ENCODE results near the gene PEPD. TPM values are rescaled to one million over a fixed set of nuclear protein-coding genes. Genes with fewer than 3 reads are reported as not detected.

Gene PEPD
- total and polyA plus RNA-seq, 10 of the 15 experiments (the other 5 are each of a cell fraction or from before 2014, with no cell fraction given): 1.4 to 52.0 (median 20.2) TPM

DNA sequence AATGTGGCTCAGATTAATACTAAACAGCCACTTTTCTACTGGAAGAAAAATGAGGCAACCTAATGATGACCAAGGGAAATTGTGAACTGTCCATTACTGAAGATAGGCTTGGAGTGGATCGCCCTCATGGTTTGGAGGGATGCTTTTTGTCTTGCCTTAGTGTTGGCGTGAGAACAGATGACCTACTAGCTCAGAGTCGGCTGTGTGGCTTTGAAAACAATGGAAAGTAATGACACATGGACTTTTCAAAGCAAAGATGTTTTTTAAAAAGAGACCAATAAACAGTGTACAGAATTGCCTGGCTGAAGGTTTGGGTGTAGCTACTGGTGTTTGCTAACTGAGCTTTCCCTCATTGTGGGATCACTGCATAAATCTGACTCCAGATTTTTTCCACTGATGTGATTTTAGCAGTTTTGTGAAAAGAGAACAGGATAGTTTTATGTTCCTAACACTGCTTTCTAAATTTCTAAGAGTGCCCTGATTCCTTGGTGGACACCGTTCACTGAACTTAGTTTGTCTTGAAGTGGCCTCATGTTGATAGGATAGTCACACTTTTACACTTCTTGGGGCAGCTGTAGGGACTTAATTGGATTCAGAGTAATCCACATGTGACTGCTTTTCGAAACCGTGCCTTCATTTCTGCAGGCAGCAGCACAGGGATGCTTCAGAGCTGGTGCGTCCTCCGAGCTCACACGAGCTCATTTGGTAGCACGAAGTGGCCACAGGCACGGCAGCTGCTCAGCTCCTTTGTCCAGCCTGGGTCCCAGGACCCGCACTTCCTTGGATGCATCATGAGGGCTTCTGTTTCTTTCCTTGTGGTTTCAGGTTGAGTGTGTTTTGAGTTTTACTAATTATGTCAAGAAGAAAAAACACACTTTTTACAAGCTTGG is 143.8 kb downstream of the PEPD start:
- ATAC-seq: no peak
- RAD21 ChIA-PET (ENCODE audit: unreplicated experiment): no interaction called here
- SMC1A ChIA-PET (ENCODE audit: uncharacterized antibody, unreplicated experiment): interaction anchor here (0.6 to 1.2 kb wide), 2 partner anchors 8 to 304 kb away, joined by 3 read pairs; no protein-coding TSS in a partner anchor
- Histone ChIP-seq H2AFZ (ENCODE audit: control insufficient read depth, low read depth, low read length) (no peak overlapping the region), H3K4me3 (no peak overlapping the region), H3K36me3 (ENCODE audit: control insufficient read depth in 2 of 2, insufficient read depth in 2 of 2, low read length in 1 of 2) (peaks cover 7 to 10% of the 10 kb centered on the region in 2 experiments; a peak in 3 of 4 replicates), H3K27me3 (replicated peaks in 1 of 2; ENCODE audit: control insufficient read depth in 2 of 2, insufficient read depth in 2 of 2, low read length in 1 of 2) (no peaks in the 10 kb centered on the region), H3K9ac (ENCODE audit: control insufficient read depth, insufficient read depth, low read length) (no peak overlapping the region), H3K27ac (ENCODE audit: control insufficient read depth, insufficient read depth) (no peak overlapping the region), H4K20me1 (ENCODE audit: control insufficient read depth, insufficient read depth) (peaks cover 12% of the 10 kb centered on the region; the same call in 1 of the 2 replicates), H3K4me2 (ENCODE audit: control insufficient read depth, insufficient read depth) (no peak overlapping the region), H3K9me3 (replicated peaks; ENCODE audit: control insufficient read depth, insufficient read depth, low read length) (no peaks in the 10 kb centered on the region), H3K4me1 (ENCODE audit: control insufficient read depth, insufficient read depth, low read length) (no peaks in the 10 kb centered on the region; the same call in 1 of the 2 replicates), H3K79me2 (ENCODE audit: control insufficient read depth, insufficient read depth, low read length) (peaks cover 59% of the 10 kb centered on the region)
- CTCF ChIA-PET: interaction anchor here (0.6 to 1.3 kb wide), 4 partner anchors 26 to 142 kb away, joined by 3 to 5 read pairs (median 4); no protein-coding TSS in a partner anchor
- TF ChIP-seq POLR2AphosphoS2 (IDR thresholded peaks at IDR 0.05; ENCODE audit: low read depth, low read length) (no peak), BMI1 (IDR thresholded peaks at IDR 0.05; ENCODE audit: borderline replicate concordance) (no peak), PAX5 (IDR thresholded peaks at IDR 0.05; ENCODE audit: borderline replicate concordance, low read depth, low read length) (no peak), KLF5 (IDR thresholded peaks at IDR 0.05; ENCODE audit: partially characterized antibody) (no peak), ZSCAN29 (IDR thresholded peaks at IDR 0.05) (no peak), SMARCA5 (IDR thresholded peaks at IDR 0.05) (no peak), LARP7 (IDR thresholded peaks at IDR 0.05) (no peak), YY1 (IDR thresholded peaks at IDR 0.05; ENCODE audit: low read depth, low read length) (no peak), POLR2AphosphoS5 (IDR thresholded peaks at IDR 0.05; ENCODE audit: low read length) (no peak), NFXL1 (IDR thresholded peaks at IDR 0.05; ENCODE audit: borderline replicate concordance) (no peak)
- TF ChIP-seq, protein P1, sequence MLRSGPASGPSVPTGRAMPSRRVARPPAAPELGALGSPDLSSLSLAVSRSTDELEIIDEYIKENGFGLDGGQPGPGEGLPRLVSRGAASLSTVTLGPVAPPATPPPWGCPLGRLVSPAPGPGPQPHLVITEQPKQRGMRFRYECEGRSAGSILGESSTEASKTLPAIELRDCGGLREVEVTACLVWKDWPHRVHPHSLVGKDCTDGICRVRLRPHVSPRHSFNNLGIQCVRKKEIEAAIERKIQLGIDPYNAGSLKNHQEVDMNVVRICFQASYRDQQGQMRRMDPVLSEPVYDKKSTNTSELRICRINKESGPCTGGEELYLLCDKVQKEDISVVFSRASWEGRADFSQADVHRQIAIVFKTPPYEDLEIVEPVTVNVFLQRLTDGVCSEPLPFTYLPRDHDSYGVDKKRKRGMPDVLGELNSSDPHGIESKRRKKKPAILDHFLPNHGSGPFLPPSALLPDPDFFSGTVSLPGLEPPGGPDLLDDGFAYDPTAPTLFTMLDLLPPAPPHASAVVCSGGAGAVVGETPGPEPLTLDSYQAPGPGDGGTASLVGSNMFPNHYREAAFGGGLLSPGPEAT (IDR thresholded peaks at IDR 0.05; ENCODE audit: low read depth): no peak
- TF ChIP-seq, protein P2, sequence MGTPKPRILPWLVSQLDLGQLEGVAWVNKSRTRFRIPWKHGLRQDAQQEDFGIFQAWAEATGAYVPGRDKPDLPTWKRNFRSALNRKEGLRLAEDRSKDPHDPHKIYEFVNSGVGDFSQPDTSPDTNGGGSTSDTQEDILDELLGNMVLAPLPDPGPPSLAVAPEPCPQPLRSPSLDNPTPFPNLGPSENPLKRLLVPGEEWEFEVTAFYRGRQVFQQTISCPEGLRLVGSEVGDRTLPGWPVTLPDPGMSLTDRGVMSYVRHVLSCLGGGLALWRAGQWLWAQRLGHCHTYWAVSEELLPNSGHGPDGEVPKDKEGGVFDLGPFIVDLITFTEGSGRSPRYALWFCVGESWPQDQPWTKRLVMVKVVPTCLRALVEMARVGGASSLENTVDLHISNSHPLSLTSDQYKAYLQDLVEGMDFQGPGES (IDR thresholded peaks at IDR 0.05): no peak
- TF ChIP-seq, protein P3, sequence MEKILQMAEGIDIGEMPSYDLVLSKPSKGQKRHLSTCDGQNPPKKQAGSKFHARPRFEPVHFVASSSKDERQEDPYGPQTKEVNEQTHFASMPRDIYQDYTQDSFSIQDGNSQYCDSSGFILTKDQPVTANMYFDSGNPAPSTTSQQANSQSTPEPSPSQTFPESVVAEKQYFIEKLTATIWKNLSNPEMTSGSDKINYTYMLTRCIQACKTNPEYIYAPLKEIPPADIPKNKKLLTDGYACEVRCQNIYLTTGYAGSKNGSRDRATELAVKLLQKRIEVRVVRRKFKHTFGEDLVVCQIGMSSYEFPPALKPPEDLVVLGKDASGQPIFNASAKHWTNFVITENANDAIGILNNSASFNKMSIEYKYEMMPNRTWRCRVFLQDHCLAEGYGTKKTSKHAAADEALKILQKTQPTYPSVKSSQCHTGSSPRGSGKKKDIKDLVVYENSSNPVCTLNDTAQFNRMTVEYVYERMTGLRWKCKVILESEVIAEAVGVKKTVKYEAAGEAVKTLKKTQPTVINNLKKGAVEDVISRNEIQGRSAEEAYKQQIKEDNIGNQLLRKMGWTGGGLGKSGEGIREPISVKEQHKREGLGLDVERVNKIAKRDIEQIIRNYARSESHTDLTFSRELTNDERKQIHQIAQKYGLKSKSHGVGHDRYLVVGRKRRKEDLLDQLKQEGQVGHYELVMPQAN (conservative IDR thresholded peaks at IDR 0.05): no peak
- TF ChIP-seq, protein P4, sequence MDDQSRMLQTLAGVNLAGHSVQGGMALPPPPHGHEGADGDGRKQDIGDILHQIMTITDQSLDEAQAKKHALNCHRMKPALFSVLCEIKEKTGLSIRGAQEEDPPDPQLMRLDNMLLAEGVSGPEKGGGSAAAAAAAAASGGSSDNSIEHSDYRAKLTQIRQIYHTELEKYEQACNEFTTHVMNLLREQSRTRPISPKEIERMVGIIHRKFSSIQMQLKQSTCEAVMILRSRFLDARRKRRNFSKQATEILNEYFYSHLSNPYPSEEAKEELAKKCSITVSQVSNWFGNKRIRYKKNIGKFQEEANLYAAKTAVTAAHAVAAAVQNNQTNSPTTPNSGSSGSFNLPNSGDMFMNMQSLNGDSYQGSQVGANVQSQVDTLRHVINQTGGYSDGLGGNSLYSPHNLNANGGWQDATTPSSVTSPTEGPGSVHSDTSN (IDR thresholded peaks at IDR 0.05; ENCODE audit: insufficient replicate concordance, low read depth, low read length): no peak
- FAIRE-seq: no peak
- WGBS (ENCODE audit: insufficient coverage, insufficient replicate concordance, low lambda C conversion rate, missing lambda C conversion rate): 95% methylated on average over 12 of the region's 12 CpGs
- POLR2A ChIA-PET: no interaction called here
- no TSS peak for BruUV-seq (replicated peaks)
- intact Hi-C loops (cut with micrococcal nuclease; ENCODE audit: unreplicated experiment): no loop called here
- DNase-seq (ENCODE audit: low read depth, low spot score): no peak
- in situ Hi-C loops (cut with MboI): no loop called here
